CD14-positive monocyte (primary cell): ENCODE measurements around the gene DOCK8. TPM values are rescaled to one million over a fixed set of nuclear protein-coding genes. Genes with fewer than 3 reads are reported as not detected.

Source experiments
- DNase-seq, 3 donors: peaks; one replicate each; pipeline ENCODE4 v3.0.0-alpha.2; 2011 to 2022
- H2AFZ ChIP-seq: 2 replicates; pipeline ENCODE4 v1.6.0; 2012; ENCODE audit warnings: mild to moderate bottlenecking, low read depth, low read length, inconsistent platforms; ENCODE audit not compliant: insufficient read depth, poor library complexity, severe bottlenecking
- H3K27ac ChIP-seq, 2 donors: 1 replicate in 1 of 2; 2 replicates in 1 of 2; pipeline ENCODE4 v1.5.1; 2012 to 2013; ENCODE audit warnings: low read length in 2 of 2, control low read depth in 1 of 2, inconsistent platforms in 1 of 2, low read depth in 1 of 2, mild to moderate bottlenecking in 1 of 2
- H3K27me3 ChIP-seq, 2 donors: one replicate each; pipeline versions ENCODE4 v1.6.0 to v1.6.1; 2011 to 2013; ENCODE audit warnings: low read length in 2 of 2; ENCODE audit not compliant: control insufficient read depth in 2 of 2, insufficient read depth in 2 of 2
- H3K36me3 ChIP-seq, 2 donors: replicated peaks in 1 of 2; 1 replicate in 1 of 2; 2 replicates in 1 of 2; pipeline versions ENCODE4 v1.5.1 to v1.6.1; 2012 to 2013; ENCODE audit warnings: low read length in 2 of 2, control low read depth in 1 of 2, inconsistent platforms in 1 of 2, mild to moderate bottlenecking in 1 of 2; ENCODE audit not compliant: insufficient read depth in 2 of 2, control insufficient read depth in 1 of 2
- H3K4me1 ChIP-seq, 2 donors: 1 replicate in 1 of 2; 2 replicates in 1 of 2; pipeline versions ENCODE4 v1.5.1 to v1.6.1; 2012 to 2013; ENCODE audit warnings: low read length in 2 of 2, control low read depth in 1 of 2, inconsistent platforms in 1 of 2, mild to moderate bottlenecking in 1 of 2, moderate library complexity in 1 of 2; ENCODE audit not compliant: insufficient read depth in 2 of 2, control insufficient read depth in 1 of 2
- H3K4me2 ChIP-seq: replicated peaks from 2 replicates; pipeline ENCODE3; 2012; ENCODE audit warnings: low read length, moderate library complexity, mild to moderate bottlenecking; ENCODE audit not compliant: poor library complexity, severe bottlenecking; ENCODE audit errors: extremely low read depth
- H3K4me3 ChIP-seq, 3 experiments: fragments of 200-600 bp in 1 of 3; sonication (generic) in 1 of 3; replicated peaks in 1 of 3; 1 replicate in 2 of 3; 2 replicates in 1 of 3; pipeline ENCODE4 v1.5.1; 2011 to 2013; ENCODE audit warnings: low read length in 3 of 3, mild to moderate bottlenecking in 3 of 3, control low read depth in 2 of 3, low read depth in 2 of 3, inconsistent platforms in 1 of 3, moderate library complexity in 1 of 3
- H3K79me2 ChIP-seq: 2 replicates; pipeline ENCODE4 v1.6.0; 2012; ENCODE audit warnings: mild to moderate bottlenecking, control low read depth, inconsistent platforms, low read length, moderate library complexity; ENCODE audit not compliant: insufficient read depth
- H3K9ac ChIP-seq: 2 replicates; pipeline ENCODE4 v1.6.0; 2017; ENCODE audit warnings: low read length, mild to moderate bottlenecking; ENCODE audit not compliant: insufficient read depth, poor library complexity, severe bottlenecking
- H3K9me3 ChIP-seq, 2 donors: replicated peaks in 1 of 2; 1 replicate in 1 of 2; 2 replicates in 1 of 2; pipeline versions ENCODE4 v1.5.1 to v1.6.1; 2012 to 2013; ENCODE audit warnings: low read length in 2 of 2, control low read depth in 1 of 2; ENCODE audit not compliant: control insufficient read depth in 1 of 2, insufficient read depth in 1 of 2
- H4K20me1 ChIP-seq: 2 replicates; pipeline ENCODE4 v1.6.0; 2012; ENCODE audit warnings: mild to moderate bottlenecking, low read length, control low read depth, moderate library complexity; ENCODE audit not compliant: insufficient read depth
- H3K27ac Mint-ChIP-seq, 7 donors: one replicate each; pipeline ENCODE4 v1.8.0; 2020; ENCODE audit warnings: mild to moderate bottlenecking in 7 of 7, mixed read lengths in 7 of 7, moderate library complexity in 6 of 7, inconsistent platforms in 2 of 7
- H3K27me3 Mint-ChIP-seq, 3 donors: one replicate each; pipeline ENCODE4 v1.8.0; 2021 to 2022; ENCODE audit warnings: low read depth in 3 of 3, mild to moderate bottlenecking in 3 of 3, mixed read lengths in 3 of 3, moderate library complexity in 3 of 3, inconsistent platforms in 1 of 3
- H3K36me3 Mint-ChIP-seq, 2 donors: one replicate each; pipeline ENCODE4 v1.8.0; 2020; ENCODE audit warnings: mixed read lengths in 2 of 2, inconsistent platforms in 1 of 2, mild to moderate bottlenecking in 1 of 2
- H3K4me1 Mint-ChIP-seq: one replicate; pipeline ENCODE4 v1.8.0; 2020; ENCODE audit warnings: mild to moderate bottlenecking, mixed read lengths
- H3K4me3 Mint-ChIP-seq, 2 donors: one replicate each; pipeline ENCODE4 v1.8.0; 2020; ENCODE audit warnings: mild to moderate bottlenecking in 2 of 2, mixed read lengths in 2 of 2, moderate library complexity in 1 of 2
- H3K9me3 Mint-ChIP-seq, 7 donors: one replicate each; pipeline ENCODE4 v1.8.0; 2020 to 2022; ENCODE audit warnings: mixed read lengths in 7 of 7, mild to moderate bottlenecking in 6 of 7, moderate library complexity in 6 of 7, inconsistent platforms in 2 of 7
- WGBS: methylation state at CpG from one replicate; pipeline ENCODE4 v1.1.5; 2013; ENCODE audit warnings: missing lambda C conversion rate; ENCODE audit not compliant: insufficient coverage; 5-methylcytosine and 5-hydroxymethylcytosine counted together
- intact Hi-C, 2 donors: fragments of 100-400 bp; cut with micrococcal nuclease; formaldehyde crosslinking; loops; one replicate each; pipeline versions ENCODE4 v1.15.0 to v1.15.1; 2023
- polyA plus RNA-seq, 3 donors: library from polyadenylated mRNA; depleted of rRNA in 1 of 3; unstranded in 2 of 3; stranded (reverse) in 1 of 3; fragments of 300-500 nt in 2 of 3; fragments of >200 nt in 1 of 3; fragmentation: Illumina TruSeq in 2 of 3; gene quantifications; 1 replicate in 2 of 3; 2 replicates in 1 of 3; pipeline ENCODE4 v1.2.3, GENCODE V29; 2012 to 2021
- TF ChIP-seq, protein P1 (sequence below): fragments of 200-600 bp; IDR thresholded peaks from one replicate; pipeline ENCODE4 v1.8.0; 2022; ENCODE audit warnings: antibody characterized with exemption, mild to moderate bottlenecking

DOCK8 gene
- polyA plus RNA-seq, 3 donors, result 46.8 to 100 (median 95.4) TPM

DNA sequence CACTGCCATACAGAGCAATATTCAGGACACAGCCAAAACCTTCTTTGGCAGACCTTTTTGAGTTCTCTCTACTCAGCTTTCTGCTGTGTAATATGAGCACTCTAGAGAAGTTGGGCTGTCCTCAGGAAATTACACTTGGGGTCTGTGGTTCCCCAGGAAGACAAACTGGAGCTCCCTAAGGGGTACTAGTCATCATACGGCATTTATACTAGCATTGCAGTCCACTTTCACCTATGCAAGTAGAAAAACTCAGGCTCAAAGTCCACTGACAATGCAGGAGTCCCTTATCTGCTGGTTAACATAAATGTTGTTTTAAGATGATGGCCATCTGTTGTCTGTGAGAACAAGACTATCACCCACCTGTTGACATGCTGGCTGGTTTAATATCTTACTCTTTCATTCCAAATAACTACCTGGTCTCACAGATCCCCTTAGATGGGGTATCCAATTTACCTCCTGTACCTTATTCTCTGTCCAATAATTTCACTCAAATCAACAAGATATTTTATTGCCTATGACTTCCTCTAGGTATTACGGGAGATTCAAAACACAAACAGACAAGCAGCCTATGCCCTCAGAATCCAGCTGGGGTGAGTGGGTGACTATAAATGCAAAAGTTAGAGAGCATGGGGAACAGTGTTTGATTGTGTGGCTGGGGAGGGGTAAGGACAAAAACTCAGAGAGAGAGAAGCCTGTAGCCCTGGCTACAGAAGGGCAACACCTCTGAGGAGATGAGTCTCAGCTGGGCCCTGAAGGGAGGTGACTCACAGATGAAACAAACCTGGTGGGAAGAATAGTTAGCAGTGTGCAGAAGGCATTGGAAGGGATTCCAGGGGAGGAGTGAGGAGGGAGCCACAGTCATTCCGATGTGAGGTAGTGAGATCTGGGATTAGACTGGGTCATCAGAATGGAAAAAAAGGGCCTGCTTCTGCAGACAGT, 10.2 kb downstream of the DOCK8 start:
- intact Hi-C loops, result no loop called here
- Histone ChIP-seq H3K79me2 (peaks cover 100% of the 10 kb centered on the region), H3K27ac (peak overlapping the region; percentile 3 to 85), H3K4me1 (peaks cover 89 to 97% of the 10 kb centered on the region in 2 donors), H3K9me3 (no peaks in the 10 kb centered on the region), H4K20me1 (peaks cover 71% of the 10 kb centered on the region), H2AFZ (no peak overlapping the region), H3K36me3 (peaks cover 5 to 19% of the 10 kb centered on the region in 2 donors), H3K4me2 (peak overlapping the region; percentile 70), H3K4me3 (peak overlapping the region in 1 of 3 experiments; percentile 64), H3K9ac (no peak overlapping the region), H3K27me3 (no peaks in the 10 kb centered on the region)
- TF ChIP-seq, protein P1, sequence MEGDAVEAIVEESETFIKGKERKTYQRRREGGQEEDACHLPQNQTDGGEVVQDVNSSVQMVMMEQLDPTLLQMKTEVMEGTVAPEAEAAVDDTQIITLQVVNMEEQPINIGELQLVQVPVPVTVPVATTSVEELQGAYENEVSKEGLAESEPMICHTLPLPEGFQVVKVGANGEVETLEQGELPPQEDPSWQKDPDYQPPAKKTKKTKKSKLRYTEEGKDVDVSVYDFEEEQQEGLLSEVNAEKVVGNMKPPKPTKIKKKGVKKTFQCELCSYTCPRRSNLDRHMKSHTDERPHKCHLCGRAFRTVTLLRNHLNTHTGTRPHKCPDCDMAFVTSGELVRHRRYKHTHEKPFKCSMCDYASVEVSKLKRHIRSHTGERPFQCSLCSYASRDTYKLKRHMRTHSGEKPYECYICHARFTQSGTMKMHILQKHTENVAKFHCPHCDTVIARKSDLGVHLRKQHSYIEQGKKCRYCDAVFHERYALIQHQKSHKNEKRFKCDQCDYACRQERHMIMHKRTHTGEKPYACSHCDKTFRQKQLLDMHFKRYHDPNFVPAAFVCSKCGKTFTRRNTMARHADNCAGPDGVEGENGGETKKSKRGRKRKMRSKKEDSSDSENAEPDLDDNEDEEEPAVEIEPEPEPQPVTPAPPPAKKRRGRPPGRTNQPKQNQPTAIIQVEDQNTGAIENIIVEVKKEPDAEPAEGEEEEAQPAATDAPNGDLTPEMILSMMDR, result no peak
- Mint-ChIP-seq H3K9me3 (peaks cover 0 to 2% (median 0%) of the 10 kb centered on the region in 7 donors), H3K4me3 (peak overlapping the region; percentile 16 to 32), H3K27me3 (no peaks in the 10 kb centered on the region), H3K27ac (peak overlapping the region in 3 of 7 donors; percentile 80 to 87 (median 86)), H3K4me1 (peaks cover 39% of the 10 kb centered on the region), H3K36me3 (peaks cover 13 to 21% of the 10 kb centered on the region in 2 donors)
- DNase-seq, result peak in 2 of 3 donors; percentile 37 to 53
- 100% methylated on average over 1 of the region's 3 CpGs for WGBS

GRCh38 chr9:227860-228259, 13.2 kb downstream of the DOCK8 start:
- intact Hi-C loops, result loop anchor here in 1 of 2 donors (2.0 kb wide), 1 partner anchor 15 kb away; no protein-coding TSS in a partner anchor
- Mint-ChIP-seq H3K27ac (peak overlapping the region; percentile 73 to 91 (median 80)), H3K9me3 (peaks cover 0 to 2% (median 0%) of the 10 kb centered on the region in 7 donors)

More at GRCh38 chr9:227860-228259, 13.2 kb downstream of the DOCK8 start:
- peak overlapping the region; percentile 48 for H3K4me2 ChIP-seq
- Mint-ChIP-seq H3K4me3 (peak overlapping the region; percentile 60 to 79), H3K36me3 (peaks cover 9 to 14% of the 10 kb centered on the region in 2 donors), H3K4me1 (peaks cover 41% of the 10 kb centered on the region), H3K27me3 (no peaks in the 10 kb centered on the region)
- peak overlapping the region in 1 of 3 experiments; percentile 49 for H3K4me3 ChIP-seq
- no peak overlapping the region for H2AFZ ChIP-seq
- WGBS, result 6% methylated on average over 2 of the region's 3 CpGs
- peak overlapping the region; percentile 32 to 73 for H3K27ac ChIP-seq
- H3K9ac ChIP-seq, result no peak overlapping the region
- peaks cover 72% of the 10 kb centered on the region for H4K20me1 ChIP-seq
- H3K36me3 ChIP-seq, result peaks cover 5 to 19% of the 10 kb centered on the region in 2 donors
- peak; percentile 51 to 69 (median 65) for DNase-seq
- no peaks in the 10 kb centered on the region for H3K27me3 ChIP-seq
- TF ChIP-seq, protein P1, result no peak
- peaks cover 59 to 66% of the 10 kb centered on the region in 2 donors for H3K4me1 ChIP-seq
- peaks cover 87% of the 10 kb centered on the region for H3K79me2 ChIP-seq
- H3K9me3 ChIP-seq, result no peaks in the 10 kb centered on the region
